K562 (cell line): Measurements from ENCODE around the gene FANCI. TPM values are rescaled to one million over a fixed set of nuclear protein-coding genes. Genes with fewer than 3 reads are reported as not detected.

Source experiments
- ATAC-seq: fragments of 200-7000 bp; cut with Tn5 transposase; 3 replicates; pipeline ENCODE4 v1.9.1; 2020; ENCODE audit warnings: moderate library complexity
- BruUV-seq: library from RNA; stranded (reverse); fragments of 400-500 nt; replicated peaks from 2 replicates; lab custom pipeline; 2021; lab: Mats Ljungman, UMichigan
- CTCF ChIA-PET: fragments of 300-600 bp; formaldehyde crosslinking; extraction: SDS; loops from one replicate; lab custom pipeline; 2021; ENCODE audit warnings: low intra/inter-chr PET ratio; lab: Yijun Ruan, JAX
- POLR2A ChIA-PET: fragments of 300-600, 350-650 bp; sonication (Branson Sonifier 250); formaldehyde crosslinking; extraction: SDS; loops from one replicate; lab custom pipeline; 2021; ENCODE audit warnings: antibody characterized with exemption, inconsistent platforms; lab: Yijun Ruan, JAX
- DNase-seq, 4 experiments: peaks; one replicate each; pipeline versions ENCODE4 v3.0.0 to v3.0.0-alpha.2; 2011 to 2018; ENCODE audit warnings: low spot score in 3 of 4, mixed read lengths in 3 of 4; ENCODE audit errors: extremely low read depth in 1 of 4
- FAIRE-seq: peaks from 2 replicates; lab custom pipeline; 2011; peaks lifted over from hg19 to GRCh38; lab: Jason Lieb, UNC
- H2AFZ ChIP-seq: 2 replicates; pipeline ENCODE4 v1.6.0; 2011; ENCODE audit warnings: low read depth, low read length, control low read depth, inconsistent platforms
- H3K27ac ChIP-seq: fragments of 200-600 bp; 3 replicates; pipeline ENCODE4 v1.8.0; 2011; ENCODE audit warnings: low read depth, mild to moderate bottlenecking, control low read depth, inconsistent platforms, low read length, moderate library complexity, mixed read lengths; ENCODE audit errors: extremely low read depth
- H3K27me3 ChIP-seq, 2 experiments: fragments of 300-600 bp in 1 of 2; 2 replicates in 1 of 2; 3 replicates in 1 of 2; pipeline versions ENCODE4 v1.6.0 to v1.8.0; 2011; ENCODE audit warnings: inconsistent platforms in 2 of 2, low read length in 2 of 2, mild to moderate bottlenecking in 1 of 2, mixed read lengths in 1 of 2, moderate library complexity in 1 of 2; ENCODE audit not compliant: control insufficient read depth in 2 of 2, insufficient read depth in 2 of 2
- H3K36me3 ChIP-seq: fragments of 300-600 bp; 3 replicates; pipeline ENCODE4 v1.8.0; 2011; ENCODE audit warnings: mild to moderate bottlenecking, low read length, inconsistent platforms; ENCODE audit not compliant: control insufficient read depth, insufficient read depth
- H3K4me1 ChIP-seq, 2 experiments: fragments of 200-600 bp in 1 of 2; replicated peaks in 1 of 2; 2 replicates in 1 of 2; 3 replicates in 1 of 2; pipeline versions ENCODE4 v1.5.1 to v1.8.0; 2011; ENCODE audit warnings: inconsistent platforms in 2 of 2, low read length in 2 of 2, mild to moderate bottlenecking in 1 of 2, mixed read lengths in 1 of 2, moderate library complexity in 1 of 2; ENCODE audit not compliant: control insufficient read depth in 2 of 2, insufficient read depth in 2 of 2
- H3K4me2 ChIP-seq: 2 replicates; pipeline ENCODE4 v1.6.1; 2011; ENCODE audit warnings: low read length, control low read depth, inconsistent platforms, mixed read lengths; ENCODE audit not compliant: insufficient read depth
- H3K4me3 ChIP-seq: fragments of 200-600 bp; sonication (generic), shearing (Covaris generic); 2 replicates; pipeline ENCODE4 v1.5.1; 2016; ENCODE audit warnings: control low read depth, inconsistent platforms
- H3K79me2 ChIP-seq: fragments of 200-600 bp; 3 replicates; pipeline ENCODE4 v1.8.0; 2011; ENCODE audit warnings: low read length, inconsistent platforms; ENCODE audit not compliant: control insufficient read depth, insufficient read depth
- H3K9ac ChIP-seq, 2 experiments: 2 replicates each; pipeline versions ENCODE4 v1.6.0 to v1.6.1; 2011; ENCODE audit warnings: low read depth in 2 of 2, low read length in 2 of 2, control low read depth in 1 of 2, inconsistent platforms in 1 of 2, mild to moderate bottlenecking in 1 of 2, mixed read lengths in 1 of 2; ENCODE audit not compliant: insufficient read depth in 1 of 2
- H3K9me1 ChIP-seq: one replicate; pipeline ENCODE4 v1.6.0; 2011; ENCODE audit warnings: inconsistent platforms, mild to moderate bottlenecking, low read length, moderate library complexity; ENCODE audit not compliant: control insufficient read depth, insufficient read depth
- H3K9me3 ChIP-seq: replicated peaks from 2 replicates; pipeline ENCODE4 v1.5.1; 2011; ENCODE audit warnings: low read depth, low read length, inconsistent platforms; ENCODE audit not compliant: control insufficient read depth, insufficient read depth
- H4K20me1 ChIP-seq: replicated peaks from 2 replicates; pipeline ENCODE4 v1.6.1; 2011; ENCODE audit warnings: low read length, inconsistent platforms, mixed read lengths; ENCODE audit not compliant: control insufficient read depth, insufficient read depth
- CBX8 ChIP-seq: fragments of 200-600 bp; sonication (generic); IDR thresholded peaks from 2 replicates; pipeline ENCODE4 v1.6.1; 2012; ENCODE audit warnings: borderline replicate concordance, mixed run types, low read depth, mild to moderate bottlenecking, moderate library complexity, mixed read lengths, low read length, control low read depth, inconsistent platforms; ENCODE audit not compliant: poor library complexity, severe bottlenecking; ENCODE audit errors: extremely low read depth
- CTBP1 ChIP-seq: fragments of 450-650 bp; IDR thresholded peaks from 2 replicates; pipeline ENCODE4 v1.6.1; 2016; ENCODE audit warnings: borderline replicate concordance
- JUN ChIP-seq, 2 experiments: sonication (generic) in 1 of 2; formaldehyde crosslinking in 1 of 2; IDR thresholded peaks; 2 replicates each; pipeline versions ENCODE4 v1.6.1 to v1.8.0; 2012 to 2022; ENCODE audit warnings: borderline replicate concordance in 2 of 2, mild to moderate bottlenecking in 2 of 2, improper control_type of control experiment in 1 of 2, low read depth in 1 of 2, low read length in 1 of 2, missing genetic modification reagents in 1 of 2
- KAT7 ChIP-seq: sonication (generic); formaldehyde crosslinking; IDR thresholded peaks from 2 replicates; pipeline ENCODE4 v1.8.0; 2022; ENCODE audit warnings: missing genetic modification reagents, mild to moderate bottlenecking, borderline replicate concordance
- KDM4B ChIP-seq, 2 experiments: fragments of 450-650 bp in 1 of 2; sonication (generic) in 1 of 2; IDR thresholded peaks; 2 replicates each; pipeline ENCODE4 v1.6.1; 2016 to 2017; ENCODE audit warnings: borderline replicate concordance in 2 of 2, antibody characterized with exemption in 1 of 2, low read depth in 1 of 2, mild to moderate bottlenecking in 1 of 2
- MIER1 ChIP-seq: fragments of 450-650 bp; IDR thresholded peaks from 2 replicates; pipeline ENCODE4 v1.6.1; 2016; ENCODE audit warnings: antibody characterized with exemption, mild to moderate bottlenecking, low read depth
- PCBP2 ChIP-seq: fragments of 200-400 bp; formaldehyde crosslinking; IDR thresholded peaks from 2 replicates; pipeline ENCODE4 v1.6.1; 2018; ENCODE audit warnings: low read length, low read depth, mild to moderate bottlenecking, moderate library complexity; ENCODE audit not compliant: poor library complexity, severe bottlenecking
- ZC3H8 ChIP-seq: fragments of 450-650 bp; IDR thresholded peaks from 2 replicates; pipeline ENCODE4 v1.6.1; 2017
- ZNF347 ChIP-seq: fragments of 450-650 bp; formaldehyde crosslinking; IDR thresholded peaks from 2 replicates; pipeline ENCODE4 v1.4.0; 2020; ENCODE audit warnings: low read depth, mild to moderate bottlenecking, moderate library complexity
- WGBS: fragments of 100-300 bp; shearing (Covaris generic); methylation state at CpG from one replicate; pipeline ENCODE4 v1.1.6; 2016; ENCODE audit warnings: low coverage, mixed read lengths; ENCODE audit not compliant: insufficient coverage; ENCODE audit errors: missing lambda C conversion rate; 5-methylcytosine and 5-hydroxymethylcytosine counted together
- in situ Hi-C: fragments of 300-500 bp; cut with MboI; formaldehyde crosslinking; loops from 4 replicates; pipeline ENCODE4 v1.15.0; 2018; ENCODE audit warnings: inconsistent platforms, mixed read lengths
- intact Hi-C: fragments of 100-400 bp; cut with micrococcal nuclease; formaldehyde crosslinking; loops from 2 replicates; pipeline ENCODE4 v1.14.2; 2022
- polyA plus RNA-seq, 8 experiments: library from polyadenylated mRNA; depleted of rRNA in 4 of 8; stranded (reverse) in 5 of 8; unstranded in 3 of 8; fragments of >200 nt; fragmentation: Nextera tagmentation in 2 of 8; fragmentation: Illumina TruSeq in 1 of 8; extraction: Ambion mirVana in 2 of 8; extraction: Trizol in 1 of 8; gene quantifications; 2 replicates each; pipeline versions ENCODE4 v1.2.1 to v1.2.3, GENCODE V29; 2011 to 2014; ENCODE audit warnings: inconsistent platforms in 1 of 8, missing spikeins in 1 of 8
- total RNA-seq, 7 experiments: library from RNA; depleted of rRNA in 6 of 7; stranded (reverse); fragments of >200 nt in 6 of 7; fragmentation: Illumina TruSeq in 2 of 7; extraction: Trizol in 2 of 7; gene quantifications; 2 replicates each; pipeline versions ENCODE4 v1.2.1 to v1.2.3, GENCODE V29; 2011 to 2021; ENCODE audit warnings: low replicate concordance in 1 of 7

FANCI gene
- total and polyA plus RNA-seq, 9 of the 15 experiments (the other 6 are each of a cell fraction or from before 2014, with no cell fraction given), result 72.1 to 165 (median 131) TPM

- TF ChIP-seq KDM4B (IDR thresholded peaks at IDR 0.05; ENCODE audit: borderline replicate concordance in 2 of 2, low read depth in 1 of 2) (no peak), CTBP1 (peak; percentile 61; the same call in 1 of the 2 replicates), MIER1 (peak; percentile 77), JUN (IDR thresholded peaks at IDR 0.05; ENCODE audit: borderline replicate concordance, low read depth, low read length) (0 out of 2 replicates have a peak, but pooled peaks have one; percentile 29), JUN (CRISPR knock-in tag; IDR thresholded peaks at IDR 0.05; ENCODE audit: borderline replicate concordance) (no peak), ZC3H8 (no peak)
- TF ChIP-seq, all 486 proteins: peak for 56
These were observed 115.1 kb downstream of the FANCI start (continued) for GRCh38 chr15:89358755-89359439.

DNA sequence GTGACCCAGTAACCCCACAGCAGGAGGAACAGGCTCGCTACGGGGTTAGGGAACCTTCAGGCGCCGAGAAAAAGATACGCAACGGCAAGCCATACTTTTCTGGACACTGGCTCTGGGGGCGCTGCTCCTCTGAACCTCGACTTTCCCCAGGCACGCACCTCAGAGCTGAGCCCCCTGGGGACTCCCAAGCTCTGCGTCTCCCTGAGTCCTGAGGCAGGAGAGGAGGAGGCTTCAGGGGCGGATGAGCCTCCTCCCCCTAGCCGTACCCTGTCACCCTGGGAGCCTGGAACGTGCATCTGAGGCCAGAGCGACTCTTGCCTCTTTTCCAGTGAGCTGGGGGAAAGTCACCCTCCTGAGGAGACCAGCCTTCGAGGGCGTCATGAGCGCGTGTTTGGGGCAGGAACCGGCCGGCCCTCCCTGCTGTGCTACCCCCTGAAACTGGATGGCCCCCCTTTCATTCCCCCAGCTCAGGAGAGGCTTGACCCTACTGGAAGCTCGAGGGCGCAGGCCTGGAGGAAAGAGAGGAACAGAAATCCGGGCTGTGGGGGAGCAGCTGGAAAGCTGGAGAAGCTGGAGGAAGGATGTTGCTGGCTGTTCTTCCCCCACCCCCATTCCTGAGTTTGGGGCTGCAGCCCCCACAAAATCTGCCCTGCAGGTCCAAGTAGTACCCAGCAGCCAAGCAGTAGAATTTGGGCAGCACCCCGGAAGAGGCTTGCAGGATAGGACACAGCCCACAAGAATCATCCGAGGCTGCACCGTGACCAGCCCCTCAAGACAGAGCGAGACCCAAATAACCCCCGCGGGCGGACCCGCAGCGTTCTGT, 115.9 kb downstream of the FANCI start:
- H2AFZ ChIP-seq, result peak overlapping the region; percentile 96; the same call in 1 of the 2 replicates

More for the DNA sequence above, 115.9 kb downstream of the FANCI start:
- ChIA-PET CTCF (interaction anchor here (0.6 to 5.1 kb wide), 6 partner anchors 40 to 583 kb away, joined by 3 to 65 read pairs (median 10); no protein-coding TSS in a partner anchor), POLR2A (interaction anchor here (0.8 to 1.1 kb wide), 4 partner anchors 8 to 59 kb away, joined by 3 to 4 read pairs (median 3); no protein-coding TSS in a partner anchor)
- Histone ChIP-seq H3K4me1 (peaks cover 0 to 41% of the 10 kb centered on the region in 2 experiments; a peak in 2 of 5 replicates), H3K79me2 (no peaks in the 10 kb centered on the region), H3K9me3 (no peaks in the 10 kb centered on the region), H3K9ac (peak overlapping the region in 1 of 2 experiments; percentile 90; a peak in 1 of 4 replicates), H3K36me3 (no peaks in the 10 kb centered on the region), H3K27ac (no peak overlapping the region), H3K27me3 (peaks cover 56 to 88% of the 10 kb centered on the region in 2 experiments), H3K4me3 (no peak overlapping the region), H3K9me1 (no peaks in the 10 kb centered on the region), H4K20me1 (peaks cover 23% of the 10 kb centered on the region), H3K4me2 (0 out of 2 replicates have a peak overlapping the region, but pooled peaks have one; percentile 81)
- BruUV-seq, result no TSS peak
- intact Hi-C loops (loop anchor here (2.0 to 10.0 kb wide), 2 partner anchors 39 to 195 kb away; no protein-coding TSS in a partner anchor), in situ Hi-C loops (loop anchor here (5.0 kb wide), 1 partner anchor 48 kb away; no protein-coding TSS in a partner anchor)
- no peak for FAIRE-seq
- no peak; the same call in 2 of the 3 replicates for ATAC-seq
- WGBS, result 13% methylated on average over 20 of the region's 32 CpGs
- TF ChIP-seq CBX8, result no peak
- 0 out of 2 replicates have a peak, but pooled peaks have one; percentile 10 for TF ChIP-seq KAT7 (CRISPR knock-in tag)
- TF ChIP-seq PCBP2, result no peak
- TF ChIP-seq ZNF347 (CRISPR knock-in tag), result no peak
- no peak for DNase-seq
